ENCODE results near the gene CNOT3. TPM values are rescaled to one million over a fixed set of nuclear protein-coding genes. Genes with fewer than 3 reads are reported as not detected.

The CNOT3 gene
- total and polyA plus RNA-seq, 2 experiments from 2014 or later = 39.7 to 47.0 TPM

GRCh38 chr19:54154603-54155345 is 17.2 kb downstream of the CNOT3 start (continued):
- no peak for TF ChIP-seq ZNF462 (CRISPR knock-in tag; IDR thresholded peaks at IDR 0.05)
- no peak for TF ChIP-seq EZH2phosphoT487 (IDR thresholded peaks at IDR 0.05; ENCODE audit: unreplicated experiment)
- no peak for TF ChIP-seq POLR2AphosphoS5 (IDR thresholded peaks at IDR 0.05; ENCODE audit: low read depth)

- Mint-ChIP-seq H3K4me1 (peaks cover 12% of the 10 kb centered on the region), H3K4me3 (no peak overlapping the region), H3K27ac (no peak overlapping the region), H3K36me3 (ENCODE audit: low read depth) (peaks cover 64% of the 10 kb centered on the region), H3K9me3 (peaks cover 2% of the 10 kb centered on the region; the same call in 2 of the 3 replicates), H3K27me3 (ENCODE audit: insufficient read depth, low read depth, poor library complexity) (peaks cover 25% of the 10 kb centered on the region)
- H3K4me3 ChIP-seq = no peak overlapping the region
- H3K27me3 ChIP-seq (ENCODE audit: insufficient read depth) = no peaks in the 10 kb centered on the region
- no peak overlapping the region for H2AFZ ChIP-seq
- H3K27ac ChIP-seq (ENCODE audit: low read depth) = no peak overlapping the region
- H3K36me3 ChIP-seq (ENCODE audit: insufficient read depth) = peaks cover 21% of the 10 kb centered on the region; the same call in 1 of the 2 replicates
- peaks cover 28% of the 10 kb centered on the region for H3F3A ChIP-seq (replicated peaks; ENCODE audit: low read depth)
- TF ChIP-seq POLR2AphosphoS5 (IDR thresholded peaks at IDR 0.05; ENCODE audit: low read depth) (peak; percentile 41; the same call in 1 of the 2 replicates), ZNF114 (CRISPR knock-in tag; IDR thresholded peaks at IDR 0.05) (no peak), CTCF (conservative IDR thresholded peaks at IDR 0.05; ENCODE audit: low read depth in 2 of 2) (peak in 1 of 2 experiments; percentile 43; a peak in 2 of 4 replicates)
- H3K79me2 ChIP-seq (replicated peaks; ENCODE audit: insufficient read depth) = peaks cover 9% of the 10 kb centered on the region; the same call in 1 of the 2 replicates
- DNase-seq (ENCODE audit: low spot score) (peak; percentile 61), ATAC-seq (0 out of 3 replicates have a peak, but pooled peaks have one; percentile 1)
- no peak overlapping the region for H3K4me2 ChIP-seq
- peaks cover 10% of the 10 kb centered on the region; the same call in 1 of the 2 replicates for H4K20me1 ChIP-seq (replicated peaks; ENCODE audit: insufficient read depth)
- H3K9me2 ChIP-seq (ENCODE audit: insufficient read depth) = no peaks in the 10 kb centered on the region
- H3K4me1 ChIP-seq (ENCODE audit: insufficient read depth) = peaks cover 5% of the 10 kb centered on the region; the same call in 1 of the 2 replicates
Measured at GRCh38 chr19:54155694-54156093, 18.1 kb downstream of the CNOT3 start.
